Panc1 (cell line): Measurements from ENCODE around the gene PFN2.

Experiments used
- POLR2AphosphoS5 ChIP-seq: IDR thresholded peaks from 2 replicates; pipeline ENCODE4 v1.6.1; 2012; ENCODE audit warnings: mild to moderate bottlenecking, low read depth, low read length, moderate library complexity
- REST ChIP-seq, 2 experiments: IDR thresholded peaks; 2 replicates each; pipeline ENCODE4 v1.6.1; 2011 to 2012; ENCODE audit warnings: low read depth in 2 of 2, control low read depth in 1 of 2, low read length in 1 of 2, mild to moderate bottlenecking in 1 of 2, moderate library complexity in 1 of 2; ENCODE audit not compliant: insufficient read depth in 1 of 2
- TF ChIP-seq, protein P1 (sequence below): fragments of 450-650 bp; IDR thresholded peaks from 2 replicates; pipeline ENCODE4 v1.5.1; 2017; ENCODE audit warnings: mild to moderate bottlenecking

DNA sequence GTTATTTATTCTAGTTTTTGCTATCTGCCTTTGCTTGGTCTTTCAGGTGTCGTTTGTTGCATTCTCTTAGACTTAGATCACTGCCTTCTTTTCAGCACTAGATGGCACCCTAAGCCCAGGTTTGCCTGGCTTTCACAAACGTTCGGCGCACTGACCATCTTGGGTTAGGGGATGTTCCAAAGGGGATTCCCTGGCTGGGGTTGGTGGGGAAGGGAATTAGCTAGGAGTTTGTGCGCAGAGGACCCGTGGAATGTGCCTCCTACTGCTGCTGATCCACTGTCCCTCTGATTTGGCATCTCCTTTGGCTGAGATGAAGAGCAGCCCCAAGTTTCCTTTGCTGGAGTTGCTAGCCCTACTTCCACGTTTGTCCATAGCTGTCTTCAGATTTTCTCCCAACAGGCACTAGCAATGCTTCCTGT lies 33.9 kb downstream of the PFN2 start:
- TF ChIP-seq, protein P1, sequence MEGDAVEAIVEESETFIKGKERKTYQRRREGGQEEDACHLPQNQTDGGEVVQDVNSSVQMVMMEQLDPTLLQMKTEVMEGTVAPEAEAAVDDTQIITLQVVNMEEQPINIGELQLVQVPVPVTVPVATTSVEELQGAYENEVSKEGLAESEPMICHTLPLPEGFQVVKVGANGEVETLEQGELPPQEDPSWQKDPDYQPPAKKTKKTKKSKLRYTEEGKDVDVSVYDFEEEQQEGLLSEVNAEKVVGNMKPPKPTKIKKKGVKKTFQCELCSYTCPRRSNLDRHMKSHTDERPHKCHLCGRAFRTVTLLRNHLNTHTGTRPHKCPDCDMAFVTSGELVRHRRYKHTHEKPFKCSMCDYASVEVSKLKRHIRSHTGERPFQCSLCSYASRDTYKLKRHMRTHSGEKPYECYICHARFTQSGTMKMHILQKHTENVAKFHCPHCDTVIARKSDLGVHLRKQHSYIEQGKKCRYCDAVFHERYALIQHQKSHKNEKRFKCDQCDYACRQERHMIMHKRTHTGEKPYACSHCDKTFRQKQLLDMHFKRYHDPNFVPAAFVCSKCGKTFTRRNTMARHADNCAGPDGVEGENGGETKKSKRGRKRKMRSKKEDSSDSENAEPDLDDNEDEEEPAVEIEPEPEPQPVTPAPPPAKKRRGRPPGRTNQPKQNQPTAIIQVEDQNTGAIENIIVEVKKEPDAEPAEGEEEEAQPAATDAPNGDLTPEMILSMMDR = peak; percentile 91
- TF ChIP-seq POLR2AphosphoS5 = no peak
- no peak for TF ChIP-seq REST (IDR thresholded peaks at IDR 0.05; ENCODE audit: insufficient read depth in 1 of 2, low read depth in 2 of 2, low read length in 1 of 2)
